Measurements from ENCODE around the gene PSMC3IP. TPM values are rescaled to one million over a fixed set of nuclear protein-coding genes. Genes with fewer than 3 reads are reported as not detected.

Gene PSMC3IP
- polyA plus RNA-seq, 1 donor from 2014 or later = 22.5 TPM

DNA sequence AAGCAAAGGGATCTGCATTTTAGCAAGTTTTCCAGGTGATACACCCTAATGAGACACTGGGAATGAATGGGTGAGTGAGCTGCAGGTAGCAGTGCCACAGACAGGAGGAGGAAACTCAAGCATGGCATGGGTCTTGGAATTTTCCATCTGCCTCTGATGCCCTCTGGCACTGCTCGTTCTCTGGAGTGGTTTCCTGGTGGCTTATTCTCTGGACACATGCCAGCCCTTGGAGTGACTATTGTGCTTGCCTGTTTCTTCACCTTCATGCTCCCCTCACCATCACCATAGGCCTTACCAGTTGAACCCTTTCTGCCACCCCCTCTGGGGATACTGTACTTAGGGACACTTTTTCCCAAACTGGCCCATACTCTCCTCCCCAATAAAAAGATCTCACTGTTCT is 14.0 kb downstream of the PSMC3IP start:
- Histone ChIP-seq H2AFZ (ENCODE audit: low read depth, low read length) (no peak overlapping the region), H3K27ac (ENCODE audit: low read length) (no peak overlapping the region), H3K79me2 (replicated peaks; ENCODE audit: insufficient read depth, low read length) (peaks cover 16% of the 10 kb centered on the region), H3K4me3 (ENCODE audit: low read length) (peak overlapping the region; percentile 93), H3K27me3 (ENCODE audit: insufficient read depth, low read depth, low read length) (no peaks in the 10 kb centered on the region), H3K9me2 (ENCODE audit: insufficient read depth, low read length) (no peaks in the 10 kb centered on the region), H3K4me2 (ENCODE audit: low read length) (no peak overlapping the region), H3K9ac (ENCODE audit: low read length) (no peak overlapping the region), H4K20me1 (ENCODE audit: insufficient read depth) (no peaks in the 10 kb centered on the region), H3F3A (ENCODE audit: insufficient read depth, low read length, poor library complexity, severe bottlenecking) (no peaks in the 10 kb centered on the region), H3K9me3 (ENCODE audit: low read length) (no peaks in the 10 kb centered on the region), H3K36me3 (ENCODE audit: insufficient read depth, low read length) (no peaks in the 10 kb centered on the region)
- TF ChIP-seq RAD21 (conservative IDR thresholded peaks at IDR 0.05) (no peak), EZH2 (IDR thresholded peaks at IDR 0.05; ENCODE audit: borderline replicate concordance, insufficient read depth, low read length, poor library complexity, severe bottlenecking) (no peak), POLR2AphosphoS5 (IDR thresholded peaks at IDR 0.05) (no peak), TAF1 (IDR thresholded peaks at IDR 0.05; ENCODE audit: low read depth) (no peak), MXI1 (conservative IDR thresholded peaks at IDR 0.05; ENCODE audit: poor library complexity, severe bottlenecking) (no peak), SMC3 (conservative IDR thresholded peaks at IDR 0.05; ENCODE audit: poor library complexity) (no peak), EP300 (conservative IDR thresholded peaks at IDR 0.05; ENCODE audit: poor library complexity, severe bottlenecking) (no peak)
- TF ChIP-seq, protein P1, sequence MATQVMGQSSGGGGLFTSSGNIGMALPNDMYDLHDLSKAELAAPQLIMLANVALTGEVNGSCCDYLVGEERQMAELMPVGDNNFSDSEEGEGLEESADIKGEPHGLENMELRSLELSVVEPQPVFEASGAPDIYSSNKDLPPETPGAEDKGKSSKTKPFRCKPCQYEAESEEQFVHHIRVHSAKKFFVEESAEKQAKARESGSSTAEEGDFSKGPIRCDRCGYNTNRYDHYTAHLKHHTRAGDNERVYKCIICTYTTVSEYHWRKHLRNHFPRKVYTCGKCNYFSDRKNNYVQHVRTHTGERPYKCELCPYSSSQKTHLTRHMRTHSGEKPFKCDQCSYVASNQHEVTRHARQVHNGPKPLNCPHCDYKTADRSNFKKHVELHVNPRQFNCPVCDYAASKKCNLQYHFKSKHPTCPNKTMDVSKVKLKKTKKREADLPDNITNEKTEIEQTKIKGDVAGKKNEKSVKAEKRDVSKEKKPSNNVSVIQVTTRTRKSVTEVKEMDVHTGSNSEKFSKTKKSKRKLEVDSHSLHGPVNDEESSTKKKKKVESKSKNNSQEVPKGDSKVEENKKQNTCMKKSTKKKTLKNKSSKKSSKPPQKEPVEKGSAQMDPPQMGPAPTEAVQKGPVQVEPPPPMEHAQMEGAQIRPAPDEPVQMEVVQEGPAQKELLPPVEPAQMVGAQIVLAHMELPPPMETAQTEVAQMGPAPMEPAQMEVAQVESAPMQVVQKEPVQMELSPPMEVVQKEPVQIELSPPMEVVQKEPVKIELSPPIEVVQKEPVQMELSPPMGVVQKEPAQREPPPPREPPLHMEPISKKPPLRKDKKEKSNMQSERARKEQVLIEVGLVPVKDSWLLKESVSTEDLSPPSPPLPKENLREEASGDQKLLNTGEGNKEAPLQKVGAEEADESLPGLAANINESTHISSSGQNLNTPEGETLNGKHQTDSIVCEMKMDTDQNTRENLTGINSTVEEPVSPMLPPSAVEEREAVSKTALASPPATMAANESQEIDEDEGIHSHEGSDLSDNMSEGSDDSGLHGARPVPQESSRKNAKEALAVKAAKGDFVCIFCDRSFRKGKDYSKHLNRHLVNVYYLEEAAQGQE (IDR thresholded peaks at IDR 0.05; ENCODE audit: borderline replicate concordance) = no peak
- TF ChIP-seq, protein P2, sequence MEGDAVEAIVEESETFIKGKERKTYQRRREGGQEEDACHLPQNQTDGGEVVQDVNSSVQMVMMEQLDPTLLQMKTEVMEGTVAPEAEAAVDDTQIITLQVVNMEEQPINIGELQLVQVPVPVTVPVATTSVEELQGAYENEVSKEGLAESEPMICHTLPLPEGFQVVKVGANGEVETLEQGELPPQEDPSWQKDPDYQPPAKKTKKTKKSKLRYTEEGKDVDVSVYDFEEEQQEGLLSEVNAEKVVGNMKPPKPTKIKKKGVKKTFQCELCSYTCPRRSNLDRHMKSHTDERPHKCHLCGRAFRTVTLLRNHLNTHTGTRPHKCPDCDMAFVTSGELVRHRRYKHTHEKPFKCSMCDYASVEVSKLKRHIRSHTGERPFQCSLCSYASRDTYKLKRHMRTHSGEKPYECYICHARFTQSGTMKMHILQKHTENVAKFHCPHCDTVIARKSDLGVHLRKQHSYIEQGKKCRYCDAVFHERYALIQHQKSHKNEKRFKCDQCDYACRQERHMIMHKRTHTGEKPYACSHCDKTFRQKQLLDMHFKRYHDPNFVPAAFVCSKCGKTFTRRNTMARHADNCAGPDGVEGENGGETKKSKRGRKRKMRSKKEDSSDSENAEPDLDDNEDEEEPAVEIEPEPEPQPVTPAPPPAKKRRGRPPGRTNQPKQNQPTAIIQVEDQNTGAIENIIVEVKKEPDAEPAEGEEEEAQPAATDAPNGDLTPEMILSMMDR (IDR thresholded peaks at IDR 0.05; ENCODE audit: poor library complexity, severe bottlenecking) = no peak

DNA sequence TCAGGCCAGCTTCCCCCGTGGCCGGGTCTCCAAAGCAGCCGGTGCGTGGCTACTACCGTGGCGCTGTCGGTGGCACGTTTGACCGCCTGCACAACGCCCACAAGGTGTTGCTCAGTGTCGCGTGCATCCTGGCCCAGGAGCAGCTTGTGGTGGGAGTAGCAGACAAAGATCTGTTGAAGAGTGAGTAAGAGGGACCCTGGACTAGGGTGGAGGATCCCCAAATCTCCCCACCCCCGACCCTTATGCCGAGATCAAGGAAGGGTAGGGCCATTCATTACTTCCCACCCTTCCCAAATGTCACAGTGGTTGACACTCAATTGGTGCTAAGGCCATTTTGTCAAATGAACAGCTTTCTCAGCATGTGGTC is 14.4 kb downstream of the PSMC3IP start:
- Histone ChIP-seq H4K20me1 (ENCODE audit: insufficient read depth) (no peaks in the 10 kb centered on the region), H3K9ac (ENCODE audit: low read length) (peak overlapping the region; percentile 84), H3K36me3 (ENCODE audit: insufficient read depth, low read length) (no peaks in the 10 kb centered on the region), H2AFZ (ENCODE audit: low read depth, low read length) (no peak overlapping the region), H3K4me3 (ENCODE audit: low read length) (peak overlapping the region; percentile 93), H3K27me3 (ENCODE audit: insufficient read depth, low read depth, low read length) (no peaks in the 10 kb centered on the region), H3K9me3 (ENCODE audit: low read length) (no peaks in the 10 kb centered on the region), H3K27ac (ENCODE audit: low read length) (no peak overlapping the region), H3K9me2 (ENCODE audit: insufficient read depth, low read length) (no peaks in the 10 kb centered on the region), H3F3A (ENCODE audit: insufficient read depth, low read length, poor library complexity, severe bottlenecking) (no peaks in the 10 kb centered on the region), H3K4me2 (ENCODE audit: low read length) (peak overlapping the region; percentile 76), H3K79me2 (replicated peaks; ENCODE audit: insufficient read depth, low read length) (peaks cover 16% of the 10 kb centered on the region)
- TF ChIP-seq RAD21 (conservative IDR thresholded peaks at IDR 0.05) (no peak), SMC3 (conservative IDR thresholded peaks at IDR 0.05; ENCODE audit: poor library complexity) (no peak)
